ENCODE measurements around the gene TWIST1.

DNA sequence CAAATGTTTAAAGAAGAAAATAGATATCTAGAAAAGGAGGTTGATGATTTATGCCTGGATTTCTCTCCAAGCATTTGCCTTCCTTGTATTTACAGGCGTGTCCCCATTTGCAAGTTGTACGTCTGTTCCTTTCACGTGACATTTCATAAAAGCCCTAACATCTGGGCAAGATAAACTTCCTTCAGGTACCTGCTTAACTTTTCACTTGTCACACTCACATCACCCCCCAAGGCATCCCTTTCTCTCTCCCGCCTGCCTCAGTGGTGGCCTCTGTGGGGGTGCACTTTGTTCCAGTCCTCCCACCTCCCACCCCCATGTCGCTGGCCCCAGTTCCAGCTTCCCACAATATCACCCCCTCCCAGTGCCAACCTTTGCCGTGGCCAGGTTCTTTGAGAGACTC is 6.7 kb downstream of the TWIST1 start:
- TF ChIP-seq CTCF (IDR thresholded peaks at IDR 0.05) (no peak), POLR2A (IDR thresholded peaks at IDR 0.05) (no peak)

Data from heart left ventricle (tissue), 13 donors.